Heart right ventricle (tissue), 16 donors: Measurements from ENCODE around the gene PTPRN2. TPM values are rescaled to one million over a fixed set of nuclear protein-coding genes. Genes with fewer than 3 reads are reported as not detected.

Source experiments
- ATAC-seq, 8 donors: fragments of 200-7000 bp; cut with Tn5 transposase; one replicate each; pipeline ENCODE4 v1.9.1; 2020; ENCODE audit warnings: mild to moderate bottlenecking in 8 of 8, moderate library complexity in 8 of 8, moderate number of reproducible peaks in 1 of 8
- DNase-seq, 2 donors: peaks; one replicate each; pipeline ENCODE4 v3.0.0-alpha.2; 2020
- H3K27ac ChIP-seq, 10 donors: fragments of 200-600 bp; sonication (generic) in 2 of 10; one replicate each; pipeline versions ENCODE4 v1.5.0 to v1.8.0; 2020 to 2022; ENCODE audit warnings: mild to moderate bottlenecking in 3 of 10
- H3K27me3 ChIP-seq, 7 donors: fragments of 200-600 bp; one replicate each; pipeline ENCODE4 v1.8.0; 2021 to 2022; ENCODE audit warnings: mild to moderate bottlenecking in 2 of 7
- H3K36me3 ChIP-seq, 9 donors: fragments of 200-600 bp; sonication (generic) in 1 of 9; one replicate each; pipeline versions ENCODE4 v1.5.0 to v1.8.0; 2020 to 2022; ENCODE audit warnings: mild to moderate bottlenecking in 2 of 9
- H3K4me1 ChIP-seq, 9 donors: fragments of 200-600 bp; sonication (generic) in 1 of 9; one replicate each; pipeline versions ENCODE4 v1.5.0 to v1.8.0; 2020 to 2022; ENCODE audit warnings: mild to moderate bottlenecking in 4 of 9
- H3K4me3 ChIP-seq, 10 donors: fragments of 200-600 bp; sonication (generic) in 2 of 10; one replicate each; pipeline versions ENCODE4 v1.5.0 to v1.8.0; 2020 to 2022; ENCODE audit warnings: mild to moderate bottlenecking in 7 of 10, moderate library complexity in 2 of 10
- H3K9me3 ChIP-seq, 11 donors: fragments of 200-600 bp in 10 of 11; sonication (generic) in 2 of 11; one replicate each; pipeline versions ENCODE4 v1.5.0 to v1.8.0; 2013 to 2022; ENCODE audit warnings: mild to moderate bottlenecking in 2 of 11, control low read depth in 1 of 11, moderate library complexity in 1 of 11
- WGBS, 2 donors: extraction: QIAGEN DNeasy Blood & Tissue Kit; methylation state at CpG; one replicate each; pipeline ENCODE4 v1.1.7; 2013; ENCODE audit warnings: inconsistent platforms in 1 of 2; 5-methylcytosine and 5-hydroxymethylcytosine counted together
- intact Hi-C, 10 donors: fragments of 100-400 bp; cut with DNase I; formaldehyde crosslinking; loops; one replicate each; pipeline versions ENCODE4 v1.11.1 to v1.14.2; 2022
- polyA plus RNA-seq, 2 donors: library from polyadenylated mRNA; stranded (reverse); fragments of 200-250 nt; gene quantifications; one replicate each; pipeline ENCODE4 v1.2.3, GENCODE V29; 2013
- total RNA-seq, 10 donors: library from RNA; stranded (reverse); fragmentation: NEBNext Ultra II Directional in 3 of 10; extraction: Animal tissue kit (Norgen Biotek cat#: 25700) in 3 of 10; gene quantifications; one replicate each; pipeline versions ENCODE4 v1.2.1 to v1.2.4, GENCODE V29; 2021 to 2023
- TF ChIP-seq, protein P1 (sequence below), 9 donors: fragments of 200-600 bp; sonication (generic) in 2 of 9; IDR thresholded peaks; one replicate each; pipeline versions ENCODE4 v1.5.0 to v1.8.0; 2021 to 2022; ENCODE audit warnings: antibody characterized with exemption in 9 of 9, mild to moderate bottlenecking in 5 of 9, moderate library complexity in 1 of 9
- donor health status: Arrhythmogenic right ventricular cardiomyopathy.
- donor health status: ischemic (EF 13 %, LVEDD 7.1; RV severe dilation, severe dysfunction).
- donor health status: healthy with polysubstance abuse.
- donor health status: DM: no; HTN: yes; CAD: no.
- donor health status: DM: no; HTN: no; CAD: no.
- donor health status: ischemic (EF 25% LVEDD 6.9; RV normal size, moderate dysfunction).
- donor health status: ischemic (EF 25% LVEDD 5.7; RV mildly dilated, moderate dysfunction).
- donor health status: healthy.
- donor health status: DM: yes; HTN: yes; CAD: no.
- donor health status: Ischemic cardiomyopathy.
- donor health status: ischemic (EF 35%, LVEDD 5.7; RV mildly dilated, moderate dysfunction).
- donor health status: nonischemic (EF 11% LVEDD 7.7; RV severe dilation, severe dysfunction).
- donor health status: DM: yes; HTN: yes; CAD: no.
- donor health status: PGD.
- donor health status: ischemic (EF 29% LVEDD 5.4; RV normal size, mild dysfunction).
- donor health status: nonischemic (EF 23%, LVEDD 6.1; RV moderate dilation, normal function).

PTPRN2 gene
- total and polyA plus RNA-seq, 12 donors, result 0.82 to 1.8 (median 1.3) TPM

GRCh38 chr7:158563911-158564662 is 23.5 kb downstream of the PTPRN2 start:
- 74 to 81% methylated on average over 11 of the region's 11 CpGs for WGBS, 2 donors
- intact Hi-C loops, result loop anchor here in 1 of 10 donors (5.0 kb wide), 1 partner anchor 1927 kb away; no protein-coding TSS in a partner anchor
- H3K4me3 ChIP-seq, result no peak overlapping the region
- ATAC-seq (peak in 1 of 8 donors; percentile 34), DNase-seq (no peak)
- no peaks in the 10 kb centered on the region for H3K9me3 ChIP-seq
- H3K4me1 ChIP-seq, result no peaks in the 10 kb centered on the region
- TF ChIP-seq, protein P1, sequence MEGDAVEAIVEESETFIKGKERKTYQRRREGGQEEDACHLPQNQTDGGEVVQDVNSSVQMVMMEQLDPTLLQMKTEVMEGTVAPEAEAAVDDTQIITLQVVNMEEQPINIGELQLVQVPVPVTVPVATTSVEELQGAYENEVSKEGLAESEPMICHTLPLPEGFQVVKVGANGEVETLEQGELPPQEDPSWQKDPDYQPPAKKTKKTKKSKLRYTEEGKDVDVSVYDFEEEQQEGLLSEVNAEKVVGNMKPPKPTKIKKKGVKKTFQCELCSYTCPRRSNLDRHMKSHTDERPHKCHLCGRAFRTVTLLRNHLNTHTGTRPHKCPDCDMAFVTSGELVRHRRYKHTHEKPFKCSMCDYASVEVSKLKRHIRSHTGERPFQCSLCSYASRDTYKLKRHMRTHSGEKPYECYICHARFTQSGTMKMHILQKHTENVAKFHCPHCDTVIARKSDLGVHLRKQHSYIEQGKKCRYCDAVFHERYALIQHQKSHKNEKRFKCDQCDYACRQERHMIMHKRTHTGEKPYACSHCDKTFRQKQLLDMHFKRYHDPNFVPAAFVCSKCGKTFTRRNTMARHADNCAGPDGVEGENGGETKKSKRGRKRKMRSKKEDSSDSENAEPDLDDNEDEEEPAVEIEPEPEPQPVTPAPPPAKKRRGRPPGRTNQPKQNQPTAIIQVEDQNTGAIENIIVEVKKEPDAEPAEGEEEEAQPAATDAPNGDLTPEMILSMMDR (IDR thresholded peaks at IDR 0.05), result no peak
- no peaks in the 10 kb centered on the region for H3K36me3 ChIP-seq
- no peak overlapping the region for H3K27ac ChIP-seq
- H3K27me3 ChIP-seq, result peaks cover 0 to 76% (median 63%) of the 10 kb centered on the region in 7 donors

- ATAC-seq (no peak), DNase-seq (no peak)
- TF ChIP-seq, protein P1 (IDR thresholded peaks at IDR 0.05), result no peak
- no peaks in the 10 kb centered on the region for H3K9me3 ChIP-seq
- no peaks in the 10 kb centered on the region for H3K36me3 ChIP-seq
- no peak overlapping the region for H3K4me3 ChIP-seq
- WGBS, 2 donors, result 85 to 88% methylated on average over 13 of the region's 13 CpGs
- intact Hi-C loops, result loop anchor here in 1 of 10 donors (5.0 kb wide), 1 partner anchor 1926 kb away; no protein-coding TSS in a partner anchor
- H3K27me3 ChIP-seq, result peaks cover 0 to 66% (median 53%) of the 10 kb centered on the region in 7 donors
- H3K4me1 ChIP-seq, result no peaks in the 10 kb centered on the region
- no peak overlapping the region for H3K27ac ChIP-seq
Observed at GRCh38 chr7:158563051-158563450, 24.6 kb downstream of the PTPRN2 start.

- no peaks in the 10 kb centered on the region for H3K4me1 ChIP-seq
- no peak for DNase-seq
- H3K27me3 ChIP-seq, result peaks cover 0 to 61% (median 47%) of the 10 kb centered on the region in 7 donors
- no peak overlapping the region for H3K4me3 ChIP-seq
- no peaks in the 10 kb centered on the region for H3K9me3 ChIP-seq
- TF ChIP-seq, protein P1 (IDR thresholded peaks at IDR 0.05), result no peak
- no peaks in the 10 kb centered on the region for H3K36me3 ChIP-seq
- ATAC-seq, result no peak
- intact Hi-C loops, result loop anchor here in 1 of 10 donors (5.0 kb wide), 1 partner anchor 1925 kb away; no protein-coding TSS in a partner anchor
- H3K27ac ChIP-seq, result no peak overlapping the region
- 87 to 90% methylated on average over 6 of the region's 6 CpGs for WGBS, 2 donors
Observed at GRCh38 chr7:158562517-158562916, 25.1 kb downstream of the PTPRN2 start.

DNA sequence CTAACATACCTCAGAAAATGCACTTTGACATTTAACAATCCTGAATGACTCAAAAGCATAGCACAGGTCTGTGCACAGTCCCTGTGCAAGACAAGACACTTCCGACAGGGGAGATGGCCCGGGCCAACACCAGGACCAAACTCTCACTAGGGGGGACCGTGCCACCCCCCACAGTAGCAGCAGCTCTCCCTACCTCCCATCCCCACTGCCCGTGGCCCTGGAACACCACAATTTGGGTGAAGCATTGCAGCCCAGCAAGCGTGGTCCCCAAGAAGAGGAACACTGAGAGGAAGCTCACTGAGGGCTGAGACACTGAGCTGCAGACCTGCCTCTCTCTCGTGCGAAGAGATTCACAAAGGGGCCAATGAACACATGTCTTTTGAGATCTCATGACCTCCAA is 26.0 kb downstream of the PTPRN2 start:
- H3K27me3 ChIP-seq, result peaks cover 0 to 52% (median 40%) of the 10 kb centered on the region in 7 donors
- intact Hi-C loops, result loop anchor here in 1 of 10 donors (5.0 kb wide), 1 partner anchor 1924 kb away; no protein-coding TSS in a partner anchor
- no peaks in the 10 kb centered on the region for H3K4me1 ChIP-seq
- H3K36me3 ChIP-seq, result no peaks in the 10 kb centered on the region
- no peak overlapping the region for H3K27ac ChIP-seq
- H3K9me3 ChIP-seq, result no peaks in the 10 kb centered on the region
- no peak for DNase-seq
- H3K4me3 ChIP-seq, result no peak overlapping the region
- 81 to 86% methylated on average over 7 of the region's 7 CpGs for WGBS, 2 donors
- no peak for ATAC-seq
- TF ChIP-seq, protein P1 (IDR thresholded peaks at IDR 0.05), result no peak
